HTERT RPE-1 (cell line): Measurements from ENCODE around the gene ARPIN.

Experiments used
- in situ Hi-C: fragments of 300-500 bp; cut with MboI; formaldehyde crosslinking; loops from 4 replicates; pipeline ENCODE4 v1.14.3; 2020; ENCODE audit warnings: low sequenced_read_pairs

ARPIN gene

GRCh38 chr15:89878323-89878722 lies 34.4 kb downstream of the ARPIN start:
- in situ Hi-C loops = no loop called here

GRCh38 chr15:89877083-89877425 lies 35.7 kb downstream of the ARPIN start:
- in situ Hi-C loops = no loop called here

GRCh38 chr15:89876396-89877082 lies 36.2 kb downstream of the ARPIN start:
- in situ Hi-C loops = no loop called here

- in situ Hi-C loops = no loop called here
Measured at GRCh38 chr15:89875741-89876140, 37.0 kb downstream of the ARPIN start.

- in situ Hi-C loops = loop anchor here (25.0 kb wide), 1 partner anchor 113 kb away; the partner anchor contains the start of gene MESP1
Measured at GRCh38 chr15:89874926-89875564, 37.7 kb downstream of the ARPIN start.

- in situ Hi-C loops = loop anchor here (25.0 kb wide), 1 partner anchor 108 kb away; the partner anchor contains the start of gene MESP1
Measured at GRCh38 chr15:89870688-89871288, 42.0 kb downstream of the ARPIN start.

GRCh38 chr15:89870006-89870405 lies 42.7 kb downstream of the ARPIN start:
- in situ Hi-C loops = loop anchor here (25.0 kb wide), 1 partner anchor 108 kb away; the partner anchor contains the start of gene MESP1

GRCh38 chr15:89869490-89869889 lies 43.3 kb downstream of the ARPIN start:
- in situ Hi-C loops = loop anchor here (25.0 kb wide), 1 partner anchor 107 kb away; the partner anchor contains the start of gene MESP1

GRCh38 chr15:89864958-89865739 lies 47.6 kb downstream of the ARPIN start:
- in situ Hi-C loops = loop anchor here (25.0 kb wide), 1 partner anchor 103 kb away; the partner anchor contains the start of gene MESP1

GRCh38 chr15:89863918-89864317 lies 48.8 kb downstream of the ARPIN start:
- in situ Hi-C loops = loop anchor here (25.0 kb wide), 1 partner anchor 102 kb away; the partner anchor contains the start of gene MESP1

- in situ Hi-C loops = loop anchor here (25.0 kb wide), 1 partner anchor 99 kb away; the partner anchor contains the start of gene MESP1
Measured at GRCh38 chr15:89860891-89861290, 51.9 kb downstream of the ARPIN start.

GRCh38 chr15:89860431-89860830 lies 52.3 kb downstream of the ARPIN start:
- in situ Hi-C loops = loop anchor here (25.0 kb wide), 1 partner anchor 98 kb away; the partner anchor contains the start of gene MESP1

- in situ Hi-C loops = loop anchor here (25.0 kb wide), 1 partner anchor 97 kb away; the partner anchor contains the start of gene MESP1
Measured at GRCh38 chr15:89858661-89859458, 53.9 kb downstream of the ARPIN start.

GRCh38 chr15:89857673-89858072 lies 55.1 kb downstream of the ARPIN start:
- in situ Hi-C loops = loop anchor here (25.0 kb wide), 1 partner anchor 95 kb away; the partner anchor contains the start of gene MESP1

- in situ Hi-C loops = loop anchor here (25.0 kb wide), 1 partner anchor 94 kb away; the partner anchor contains the start of gene MESP1
Measured at GRCh38 chr15:89855948-89856347, 56.8 kb downstream of the ARPIN start.

- in situ Hi-C loops = loop anchor here (25.0 kb wide), 1 partner anchor 93 kb away; the partner anchor contains the start of gene MESP1
Measured at GRCh38 chr15:89854863-89855262, 57.9 kb downstream of the ARPIN start.

- in situ Hi-C loops = loop anchor here (25.0 kb wide), 1 partner anchor 90 kb away; the partner anchor contains the start of gene MESP1
Measured at GRCh38 chr15:89852342-89852995, 60.3 kb downstream of the ARPIN start.

- in situ Hi-C loops = loop anchor here (25.0 kb wide), 1 partner anchor 90 kb away; the partner anchor contains the start of gene MESP1
Measured at GRCh38 chr15:89851673-89852341, 60.9 kb downstream of the ARPIN start.

- in situ Hi-C loops = no loop called here
Measured at GRCh38 chr15:89848970-89849292, 63.8 kb downstream of the ARPIN start.
